Caco-2 (cell line): ENCODE results near the gene ARHGAP24. TPM values are rescaled to one million over a fixed set of nuclear protein-coding genes. Genes with fewer than 3 reads are reported as not detected.

Experiments used
- BruUV-seq: library from RNA; stranded (reverse); fragments of 400-500 nt; replicated peaks from 2 replicates; lab custom pipeline; 2021; lab: Mats Ljungman, UMichigan
- CTCF ChIA-PET: fragments of 300-600 bp; sonication (Branson Sonifier 250); formaldehyde crosslinking; loops from one replicate; lab custom pipeline; 2022; ENCODE audit warnings: antibody characterized with exemption; lab: Charles Lee
- POLR2A ChIA-PET: fragments of 300-600 bp; sonication (Branson Sonifier 250); formaldehyde crosslinking; loops from one replicate; lab custom pipeline; 2022; ENCODE audit warnings: antibody characterized with exemption; lab: Charles Lee
- DNase-seq, 2 experiments: peaks; one replicate each; pipeline versions ENCODE4 v3.0.0 to v3.0.0-alpha.2; 2020 to 2022
- H3K27me3 ChIP-seq: replicated peaks from 2 replicates; pipeline ENCODE4 v1.6.0; 2011; ENCODE audit warnings: low read length; ENCODE audit not compliant: control insufficient read depth, insufficient read depth
- H3K36me3 ChIP-seq: 2 replicates; pipeline ENCODE4 v1.5.1; 2011; ENCODE audit warnings: low read length; ENCODE audit not compliant: control insufficient read depth, insufficient read depth
- H3K4me1 ChIP-seq: fragments of 250-450 bp; sonication (Bioruptor Pico); 2 replicates; pipeline ENCODE4 v1.5.1; 2020; ENCODE audit warnings: mild to moderate bottlenecking
- H3K4me3 ChIP-seq: 2 replicates; pipeline ENCODE4 v1.5.1; 2011; ENCODE audit warnings: low read depth, mild to moderate bottlenecking, control low read depth, low read length
- H3K9me3 ChIP-seq: fragments of 250-450 bp; sonication (Bioruptor Pico); 2 replicates; pipeline ENCODE4 v1.5.1; 2020; ENCODE audit warnings: mild to moderate bottlenecking, moderate library complexity
- H3K27ac Mint-ChIP-seq: one replicate; pipeline ENCODE4 v1.8.0; 2022; ENCODE audit warnings: mixed read lengths; ENCODE audit not compliant: unreplicated experiment
- H3K27me3 Mint-ChIP-seq: one replicate; pipeline ENCODE4 v1.8.0; 2022; ENCODE audit warnings: mixed read lengths; ENCODE audit not compliant: insufficient read depth, unreplicated experiment
- H3K36me3 Mint-ChIP-seq: one replicate; pipeline ENCODE4 v1.8.0; 2022; ENCODE audit warnings: mild to moderate bottlenecking, mixed read lengths; ENCODE audit not compliant: insufficient read depth, unreplicated experiment
- H3K4me1 Mint-ChIP-seq: one replicate; pipeline ENCODE4 v1.8.0; 2022; ENCODE audit warnings: low read depth, mixed read lengths; ENCODE audit not compliant: unreplicated experiment
- H3K4me3 Mint-ChIP-seq: one replicate; pipeline ENCODE4 v1.8.0; 2022; ENCODE audit warnings: mild to moderate bottlenecking, moderate library complexity, mixed read lengths; ENCODE audit not compliant: unreplicated experiment
- H3K9me3 Mint-ChIP-seq: one replicate; pipeline ENCODE4 v1.8.0; 2022; ENCODE audit warnings: mixed read lengths; ENCODE audit not compliant: unreplicated experiment
- intact Hi-C: fragments of 100-400 bp; cut with micrococcal nuclease; formaldehyde crosslinking; loops from one replicate; pipeline ENCODE4 v1.10.0; 2022; ENCODE audit not compliant: unreplicated experiment
- total RNA-seq: library from RNA; stranded (reverse); gene quantifications from 2 replicates; pipeline ENCODE4 v1.2.3, GENCODE V29; 2022
- TF ChIP-seq, protein P1 (sequence below), 2 experiments: fragments of 200-600 bp in 1 of 2; IDR thresholded peaks; 1 replicate in 1 of 2; 2 replicates in 1 of 2; pipeline versions ENCODE4 v1.5.1 to v1.8.0; 2011 to 2022; ENCODE audit warnings: antibody characterized with exemption in 1 of 2, control low read depth in 1 of 2, inconsistent platforms in 1 of 2, low read depth in 1 of 2, low read length in 1 of 2, mild to moderate bottlenecking in 1 of 2, moderate library complexity in 1 of 2; ENCODE audit not compliant: insufficient read depth in 1 of 2, severe bottlenecking in 1 of 2, unreplicated experiment in 1 of 2

ARHGAP24 gene
- total RNA-seq, 1 experiment from 2014 or later, result 2.8 TPM

DNA sequence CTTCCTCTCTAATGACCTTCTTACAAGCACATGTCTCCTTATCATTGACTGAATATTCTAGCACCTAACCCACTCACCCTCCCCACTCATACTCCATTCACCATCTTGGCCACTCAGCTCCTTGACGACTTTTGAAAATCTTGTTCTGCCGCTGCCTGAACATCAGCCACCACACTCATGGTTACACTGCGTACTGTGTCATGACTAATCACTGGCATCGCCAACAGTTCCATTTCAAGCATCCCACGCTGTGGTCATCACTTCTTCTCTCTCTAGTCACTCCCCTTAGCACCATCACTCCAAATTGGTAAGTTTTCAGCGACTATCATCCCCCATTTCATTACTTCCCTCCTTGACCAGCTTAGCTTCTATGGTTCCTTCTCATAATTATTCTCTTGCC lies 532.1 kb downstream of the ARHGAP24 start:
- TF ChIP-seq, protein P1, sequence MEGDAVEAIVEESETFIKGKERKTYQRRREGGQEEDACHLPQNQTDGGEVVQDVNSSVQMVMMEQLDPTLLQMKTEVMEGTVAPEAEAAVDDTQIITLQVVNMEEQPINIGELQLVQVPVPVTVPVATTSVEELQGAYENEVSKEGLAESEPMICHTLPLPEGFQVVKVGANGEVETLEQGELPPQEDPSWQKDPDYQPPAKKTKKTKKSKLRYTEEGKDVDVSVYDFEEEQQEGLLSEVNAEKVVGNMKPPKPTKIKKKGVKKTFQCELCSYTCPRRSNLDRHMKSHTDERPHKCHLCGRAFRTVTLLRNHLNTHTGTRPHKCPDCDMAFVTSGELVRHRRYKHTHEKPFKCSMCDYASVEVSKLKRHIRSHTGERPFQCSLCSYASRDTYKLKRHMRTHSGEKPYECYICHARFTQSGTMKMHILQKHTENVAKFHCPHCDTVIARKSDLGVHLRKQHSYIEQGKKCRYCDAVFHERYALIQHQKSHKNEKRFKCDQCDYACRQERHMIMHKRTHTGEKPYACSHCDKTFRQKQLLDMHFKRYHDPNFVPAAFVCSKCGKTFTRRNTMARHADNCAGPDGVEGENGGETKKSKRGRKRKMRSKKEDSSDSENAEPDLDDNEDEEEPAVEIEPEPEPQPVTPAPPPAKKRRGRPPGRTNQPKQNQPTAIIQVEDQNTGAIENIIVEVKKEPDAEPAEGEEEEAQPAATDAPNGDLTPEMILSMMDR (IDR thresholded peaks at IDR 0.05; ENCODE audit: insufficient read depth in 1 of 2, low read depth in 1 of 2, low read length in 1 of 2, severe bottlenecking in 1 of 2, unreplicated experiment in 1 of 2), result no peak
- no peaks in the 10 kb centered on the region for H3K9me3 Mint-ChIP-seq
- intact Hi-C loops, result no loop called here
- H3K4me3 ChIP-seq, result no peak overlapping the region
- peaks cover 6% of the 10 kb centered on the region for H3K27me3 Mint-ChIP-seq
- no peaks in the 10 kb centered on the region for H3K27me3 ChIP-seq
- H3K27ac Mint-ChIP-seq, result no peak overlapping the region
- no peaks in the 10 kb centered on the region for H3K36me3 Mint-ChIP-seq
- H3K4me3 Mint-ChIP-seq, result no peak overlapping the region
- no peaks in the 10 kb centered on the region for H3K4me1 Mint-ChIP-seq
- no peaks in the 10 kb centered on the region for H3K4me1 ChIP-seq
- no peaks in the 10 kb centered on the region for H3K36me3 ChIP-seq
- no peak for DNase-seq
- CTCF ChIA-PET, result no interaction called here
- POLR2A ChIA-PET, result no interaction called here
- BruUV-seq, result no TSS peak
- no peaks in the 10 kb centered on the region for H3K9me3 ChIP-seq

- Mint-ChIP-seq H3K36me3 (no peaks in the 10 kb centered on the region), H3K4me1 (no peaks in the 10 kb centered on the region), H3K27ac (no peak overlapping the region), H3K27me3 (no peaks in the 10 kb centered on the region), H3K4me3 (no peak overlapping the region), H3K9me3 (no peaks in the 10 kb centered on the region)
- intact Hi-C loops, result no loop called here
- no peaks in the 10 kb centered on the region for H3K4me1 ChIP-seq
- H3K36me3 ChIP-seq, result no peaks in the 10 kb centered on the region
- TF ChIP-seq, protein P1 (IDR thresholded peaks at IDR 0.05; ENCODE audit: insufficient read depth in 1 of 2, low read depth in 1 of 2, low read length in 1 of 2, severe bottlenecking in 1 of 2, unreplicated experiment in 1 of 2), result no peak
- no TSS peak for BruUV-seq
- no peaks in the 10 kb centered on the region for H3K9me3 ChIP-seq
- H3K4me3 ChIP-seq, result no peak overlapping the region
- no peak for DNase-seq
- ChIA-PET CTCF (no interaction called here), POLR2A (no interaction called here)
- no peaks in the 10 kb centered on the region for H3K27me3 ChIP-seq
Measured at GRCh38 chr4:86011117-86011516, 536.2 kb downstream of the ARHGAP24 start.

- no peak overlapping the region for H3K27ac Mint-ChIP-seq
- CTCF ChIA-PET, result no interaction called here
- TF ChIP-seq, protein P1 (IDR thresholded peaks at IDR 0.05; ENCODE audit: insufficient read depth in 1 of 2, low read depth in 1 of 2, low read length in 1 of 2, severe bottlenecking in 1 of 2, unreplicated experiment in 1 of 2), result no peak
- no peak overlapping the region for H3K4me3 Mint-ChIP-seq
- H3K4me3 ChIP-seq, result no peak overlapping the region
- H3K27me3 ChIP-seq, result no peaks in the 10 kb centered on the region
- no peaks in the 10 kb centered on the region for H3K4me1 ChIP-seq
- H3K9me3 Mint-ChIP-seq, result no peaks in the 10 kb centered on the region
- H3K4me1 Mint-ChIP-seq, result no peaks in the 10 kb centered on the region
- DNase-seq, result no peak
- intact Hi-C loops, result no loop called here
- POLR2A ChIA-PET, result no interaction called here
- H3K27me3 Mint-ChIP-seq, result no peaks in the 10 kb centered on the region
- BruUV-seq, result no TSS peak
- no peaks in the 10 kb centered on the region for H3K36me3 Mint-ChIP-seq
- H3K36me3 ChIP-seq, result no peaks in the 10 kb centered on the region
- H3K9me3 ChIP-seq, result no peaks in the 10 kb centered on the region
Measured at GRCh38 chr4:86013621-86014020, 538.7 kb downstream of the ARHGAP24 start.
